ENCODE measurements around the gene TMCC1.
A peak's percentile ranks its signal among the peaks of the same experiment; 100 is the strongest.
"Not testable (repeated sequence)": the region's sequence is repeated elsewhere in the genome, so short reads cannot be mapped to it uniquely, and the experiment has no call there.

TMCC1 gene

DNA sequence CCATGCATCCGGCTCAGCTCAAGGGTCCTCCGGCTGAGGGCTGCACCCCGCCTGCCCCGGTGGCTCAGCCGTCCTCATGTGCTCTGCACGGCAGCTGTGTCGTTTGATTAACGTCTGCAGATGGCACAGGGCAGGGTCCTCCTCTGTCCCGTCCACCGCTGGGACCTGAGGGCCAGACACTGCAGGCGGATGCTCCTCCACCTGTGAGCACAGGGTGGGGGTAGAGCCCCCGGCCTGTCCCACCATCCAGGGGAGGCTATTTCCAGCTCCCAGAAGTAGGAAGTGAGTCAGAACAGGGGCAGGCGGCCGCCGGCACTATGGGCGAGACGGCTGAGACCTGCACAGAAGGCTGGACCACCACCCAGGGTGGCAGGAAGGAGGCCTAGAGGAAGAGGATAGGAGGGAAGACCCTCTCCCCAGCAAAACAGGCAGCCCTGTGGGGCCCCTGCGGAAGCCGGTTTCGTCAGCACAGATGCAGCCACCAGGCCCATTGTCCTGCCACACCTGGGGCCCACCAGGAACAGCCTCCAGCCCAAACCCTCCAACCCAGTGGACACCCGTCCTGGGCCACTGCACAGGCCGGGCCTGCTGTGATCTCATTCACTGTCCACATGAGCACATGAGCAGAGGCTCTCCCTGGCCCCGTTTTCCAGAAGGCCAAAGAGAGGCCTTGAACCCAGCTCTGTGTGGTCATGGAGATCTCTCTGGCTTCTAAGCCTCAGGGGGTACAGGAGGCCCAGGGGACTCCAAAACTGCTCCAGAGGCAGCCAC, 274.4 kb downstream of the TMCC1 start:
- DNase-seq = no peak

DNA sequence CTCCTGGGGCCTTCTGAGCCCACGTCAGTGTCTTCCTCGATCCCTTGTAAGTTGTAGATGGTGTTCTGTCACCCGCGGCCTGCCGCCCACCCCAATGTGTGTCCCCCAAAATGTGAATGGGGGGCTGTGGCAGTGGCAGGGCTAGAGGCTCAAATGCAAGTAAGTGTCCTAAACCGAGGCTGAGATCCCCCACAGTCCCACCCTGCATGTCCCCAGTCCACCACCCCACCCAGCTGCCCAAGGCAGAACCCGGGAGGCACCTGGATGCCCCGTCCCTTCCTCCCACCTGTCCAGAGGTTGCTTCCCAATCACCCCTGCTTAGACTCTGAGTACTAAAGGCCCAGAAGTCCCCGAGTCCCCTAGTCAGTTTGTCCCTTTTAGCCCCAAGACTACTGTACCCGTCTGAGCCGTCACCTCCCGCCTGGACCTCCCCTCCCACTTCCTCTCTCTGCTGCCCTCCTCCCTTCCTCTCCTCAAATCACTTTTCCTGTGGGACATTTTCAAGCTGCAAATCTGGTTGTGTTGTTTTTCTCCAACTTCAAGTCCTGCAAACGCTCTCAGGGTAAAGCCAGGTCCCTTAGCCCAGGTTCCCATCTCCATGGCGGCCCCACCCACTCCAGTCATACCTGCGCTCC, 275.2 kb downstream of the TMCC1 start:
- no peak for DNase-seq

DNA sequence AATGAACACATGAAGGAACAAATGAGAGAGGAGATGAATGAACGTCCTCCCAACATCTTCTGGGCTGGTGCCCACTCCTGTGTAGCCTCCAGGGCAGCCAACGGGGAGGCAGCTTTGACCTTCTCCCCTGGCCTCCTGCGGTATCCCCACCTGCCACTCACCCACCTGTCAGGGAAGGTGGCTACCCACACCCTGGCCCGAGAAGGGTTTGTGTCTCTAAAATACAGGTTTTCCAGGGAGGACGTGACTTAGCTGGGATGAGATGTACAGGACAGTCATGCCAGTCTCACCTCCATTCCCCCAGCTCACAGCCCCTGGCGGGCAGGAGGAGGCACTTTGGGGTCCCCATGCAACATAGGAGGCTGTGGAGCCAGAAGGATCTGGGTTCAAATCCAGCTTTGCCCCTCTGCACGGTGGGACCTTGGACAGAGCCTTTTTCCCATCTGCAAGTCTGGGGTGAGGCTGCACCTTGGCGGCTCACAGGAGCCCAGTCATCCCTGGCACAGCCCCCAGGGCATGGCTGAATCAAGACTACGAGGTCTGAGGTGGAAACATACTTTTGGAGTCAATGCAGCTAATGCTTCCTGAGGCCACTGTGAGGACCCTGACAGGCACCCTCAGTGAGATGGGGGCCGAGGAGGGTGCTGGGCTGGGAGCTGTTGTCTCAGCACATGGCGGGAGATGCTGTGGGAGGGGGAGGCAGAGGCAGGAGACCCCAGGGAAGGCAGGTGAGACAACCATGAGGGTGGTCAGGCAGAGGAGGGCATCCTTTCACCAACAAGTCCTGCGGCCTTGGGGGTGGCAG, 275.9 kb downstream of the TMCC1 start:
- DNase-seq = no peak

DNA sequence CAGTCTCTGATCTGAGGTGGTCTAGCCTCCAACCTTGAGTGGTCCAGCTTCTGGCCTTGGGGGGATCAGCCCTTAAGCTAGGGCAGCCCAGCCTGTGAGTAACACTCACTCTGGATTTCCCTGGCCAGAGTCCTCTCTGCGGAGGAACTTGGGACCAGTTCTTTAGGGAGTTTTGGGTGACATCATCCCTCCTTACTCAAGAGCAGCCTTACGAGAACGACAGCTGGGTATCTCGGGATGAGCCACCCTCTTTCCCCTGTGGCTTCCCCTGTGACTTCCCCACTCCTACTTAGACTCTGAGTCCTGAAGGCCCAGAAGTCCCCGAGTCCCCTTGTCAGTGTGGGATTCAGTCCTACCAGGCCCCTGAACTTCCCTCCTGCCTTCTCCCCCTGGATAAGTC, 276.8 kb downstream of the TMCC1 start:
- no peak for DNase-seq

DNA sequence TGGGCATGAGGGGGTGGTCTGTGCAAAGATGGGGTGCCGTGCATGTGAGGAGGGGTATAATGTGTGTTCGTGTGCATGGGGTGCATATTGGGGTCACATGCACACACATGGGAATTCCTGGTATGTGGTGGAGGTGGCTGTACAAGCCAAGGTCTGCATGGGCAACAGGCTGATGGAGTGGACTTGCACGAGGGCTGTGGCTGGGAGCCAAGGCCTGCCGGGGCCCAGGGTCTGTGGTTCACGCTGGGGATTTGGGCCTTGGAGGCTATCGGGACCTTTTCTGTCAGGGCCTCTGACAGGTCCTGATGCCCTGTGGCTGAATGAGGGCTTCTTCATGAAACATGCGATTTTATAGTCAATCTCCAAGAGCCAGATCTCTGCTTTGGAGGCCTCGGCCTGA, 277.2 kb downstream of the TMCC1 start:
- no peak for DNase-seq

DNA sequence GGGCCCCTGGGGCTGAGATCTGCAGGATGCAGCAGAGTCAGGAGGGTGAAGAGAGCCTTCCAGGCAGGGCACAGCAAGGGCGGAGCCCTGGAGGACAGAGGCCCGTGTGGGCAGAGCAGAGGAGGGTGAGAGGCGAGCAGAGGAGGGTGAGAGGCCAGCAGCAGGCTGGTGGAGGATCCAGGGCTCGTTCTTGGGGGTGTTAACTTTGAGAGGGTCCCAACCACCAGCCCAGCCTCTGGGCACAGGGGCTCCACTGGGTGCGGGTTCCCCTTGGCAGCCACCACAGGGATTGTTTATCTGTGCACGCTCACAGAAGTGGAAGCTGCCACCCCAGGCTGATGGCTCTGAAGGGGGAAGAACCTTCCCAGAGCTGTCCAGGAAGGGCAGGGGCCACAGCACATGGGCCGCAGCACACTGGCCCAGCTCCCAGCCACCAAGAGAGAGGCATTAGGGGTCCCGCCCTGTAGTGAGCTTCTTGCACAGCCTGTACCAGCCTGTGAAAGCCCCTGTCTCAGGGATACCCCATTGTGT, 277.7 kb downstream of the TMCC1 start:
- DNase-seq = no peak

DNA sequence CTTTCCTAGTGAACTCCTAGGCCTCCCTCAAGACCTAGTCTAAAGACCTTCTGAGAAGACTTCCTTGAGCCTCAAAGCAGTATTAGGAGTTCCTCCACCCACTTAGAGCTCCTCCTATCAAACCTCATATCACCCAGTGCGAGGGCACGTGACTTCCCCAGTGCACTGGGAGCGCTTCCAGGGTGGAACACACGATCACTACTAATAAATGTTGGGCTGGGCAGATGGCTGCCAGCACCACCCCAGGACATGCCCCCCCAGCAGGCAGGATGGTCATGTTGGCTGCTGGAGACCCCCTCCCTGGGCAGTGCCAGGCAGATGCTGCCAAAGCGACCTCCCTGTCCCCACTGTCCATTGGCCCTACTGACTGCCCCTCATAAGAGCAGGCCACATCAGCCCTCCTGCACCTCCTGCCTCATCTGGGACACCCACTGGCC, 278.6 kb downstream of the TMCC1 start:
- DNase-seq = peak; percentile 73

DNA sequence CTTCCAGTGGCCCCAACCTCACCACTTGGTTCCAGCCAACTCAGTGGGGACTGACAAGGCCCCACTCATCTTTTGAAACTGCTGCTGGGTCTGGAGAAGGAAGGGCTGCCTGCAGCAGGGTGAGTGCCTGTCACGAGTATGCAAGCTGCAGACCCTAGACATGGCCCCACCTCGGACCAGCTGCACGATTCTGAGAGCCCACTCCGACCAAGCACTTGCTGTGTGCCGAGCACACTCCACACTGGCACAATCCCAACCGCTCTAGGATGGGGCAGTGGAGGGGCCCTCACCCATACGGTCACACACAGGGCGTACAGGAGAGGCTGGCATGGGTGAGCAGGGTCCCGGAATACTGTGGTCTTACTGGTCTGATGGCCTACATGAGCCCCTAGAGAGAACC, 279.1 kb downstream of the TMCC1 start:
- no peak for DNase-seq

- DNase-seq = no peak
Measured at GRCh38 chr3:129613367-129613740, 280.2 kb downstream of the TMCC1 start.

GRCh38 chr3:129612534-129613366, 280.8 kb downstream of the TMCC1 start:
- no peak for DNase-seq

- no peak for DNase-seq
Measured at GRCh38 chr3:129611812-129612533, 281.5 kb downstream of the TMCC1 start.

- DNase-seq = no peak
Measured at GRCh38 chr3:129611446-129611800, 282.1 kb downstream of the TMCC1 start.

GRCh38 chr3:129610794-129611445, 282.6 kb downstream of the TMCC1 start:
- not testable (repeated sequence) for DNase-seq

- DNase-seq = no peak
Measured at GRCh38 chr3:129610276-129610675, 283.2 kb downstream of the TMCC1 start.

- DNase-seq = peak; percentile 39
Measured at GRCh38 chr3:129609591-129610182, 283.8 kb downstream of the TMCC1 start.

DNA sequence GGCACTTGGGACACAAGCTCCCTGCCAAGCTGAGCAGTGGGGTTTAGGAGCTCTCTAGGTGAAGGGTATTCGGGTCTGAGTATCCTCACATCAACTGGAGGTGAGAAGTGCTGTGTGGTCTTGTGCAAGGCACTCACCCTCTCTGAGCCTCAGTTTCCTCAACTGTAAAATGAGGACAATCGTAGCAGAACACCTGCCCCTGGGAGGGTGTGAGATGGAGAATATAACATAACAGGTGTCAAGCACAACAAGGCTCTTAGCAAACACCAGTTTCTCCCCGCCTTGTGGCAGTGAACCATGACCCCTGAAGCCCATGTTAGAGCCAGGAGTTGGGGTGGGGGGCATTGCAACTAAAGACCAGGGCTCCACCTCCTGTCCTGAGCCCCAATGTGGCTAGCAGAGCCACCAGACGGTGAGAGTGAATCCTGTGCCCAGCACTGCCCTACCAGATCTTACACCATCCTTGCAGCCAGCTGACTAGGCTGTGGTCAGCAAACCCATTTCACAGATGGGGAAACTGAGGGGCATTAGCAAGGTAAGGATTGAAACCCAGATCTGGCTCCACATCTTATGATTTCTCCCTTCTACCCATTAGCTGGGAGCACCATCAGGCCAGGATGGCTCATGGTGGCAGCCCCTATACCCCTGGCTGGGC, 284.4 kb downstream of the TMCC1 start:
- DNase-seq = no peak

DNA sequence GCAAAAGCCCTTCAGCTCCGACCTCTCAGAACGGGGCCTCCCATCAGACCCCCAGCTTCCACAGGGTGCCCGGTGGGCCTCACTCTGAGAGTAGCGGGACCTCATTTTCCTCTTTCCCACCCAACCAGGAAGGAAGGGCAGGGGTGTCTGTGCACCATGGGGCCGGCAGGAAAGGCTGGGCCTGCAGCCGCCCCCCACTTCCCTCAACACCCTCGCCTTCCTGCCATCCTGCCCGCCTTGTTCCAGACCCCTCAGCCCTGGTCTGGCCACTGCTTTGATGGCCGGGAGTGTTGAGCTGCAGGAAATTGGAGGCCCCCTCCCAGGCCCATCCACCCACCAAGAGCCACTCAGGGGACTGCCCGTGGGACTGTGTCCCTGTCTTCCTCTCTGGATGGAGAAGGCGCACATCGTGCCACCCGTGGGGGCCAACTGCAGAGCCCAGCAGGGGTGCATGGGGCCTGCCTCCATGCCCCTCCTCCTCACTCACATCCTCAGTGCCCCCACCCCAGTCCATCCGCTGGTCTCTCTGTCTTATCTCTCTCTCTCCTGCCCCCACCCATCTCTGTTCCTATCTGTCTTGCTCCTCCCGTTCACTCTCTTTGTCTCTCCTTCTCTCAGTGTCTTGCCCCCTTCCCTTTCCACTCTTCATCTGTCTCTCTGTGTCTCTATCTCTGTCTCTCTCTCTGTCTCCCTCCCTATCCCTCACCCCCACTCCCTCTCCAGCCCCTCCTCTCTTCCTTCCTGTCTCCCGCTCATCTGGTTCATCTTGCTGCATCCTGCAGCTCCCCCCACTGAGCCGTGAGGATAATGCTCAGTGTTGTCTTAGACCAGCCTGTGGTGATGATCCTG, 285.2 kb downstream of the TMCC1 start:
- DNase-seq = peak; percentile 46

GRCh38 chr3:129607391-129608068, 286.0 kb downstream of the TMCC1 start:
- no peak for DNase-seq
